ENCODE results near the gene AMMECR1. TPM values are rescaled to one million over a fixed set of nuclear protein-coding genes. Genes with fewer than 3 reads are reported as not detected.

Gene AMMECR1
- total and polyA plus RNA-seq, 2 of the 8 experiments (the other 6 are each of a cell fraction or from before 2014, with no cell fraction given): 10.2 to 21.2 TPM

GRCh38 chrX:110170029-110170428 lies 147.9 kb downstream of the AMMECR1 start:
- POLR2A ChIA-PET (ENCODE audit: partially characterized antibody): interaction anchor here (1.1 kb wide), 1 partner anchor 10 kb away, joined by 3 read pairs; no protein-coding TSS in a partner anchor
- Histone ChIP-seq H3K79me2 (ENCODE audit: control insufficient read depth in 1 of 2, insufficient read depth in 2 of 2, low read length in 2 of 2) (no peaks in the 10 kb centered on the region), H3K23ac (ENCODE audit: insufficient read length) (no peak overlapping the region), H2BK12ac (ENCODE audit: low read depth, low read length) (no peak overlapping the region), H3K18ac (ENCODE audit: extremely low read depth, low read length) (no peak overlapping the region), H2AFZ (ENCODE audit: low read length) (no peak overlapping the region), H3K56ac (replicated peaks; ENCODE audit: insufficient read length, low read depth, low read length) (no peak overlapping the region), H4K8ac (ENCODE audit: extremely low read depth, insufficient read depth, low read length) (no peak overlapping the region), H2AK5ac (ENCODE audit: low read depth, low read length) (no peak overlapping the region), H3K27ac (ENCODE audit: low read depth, low read length) (no peak overlapping the region), H4K20me1 (replicated peaks in 1 of 2; ENCODE audit: control insufficient read depth in 1 of 2, insufficient read depth in 2 of 2, low read length in 2 of 2) (peaks cover 0 to 4% of the 10 kb centered on the region in 2 experiments), H3K9me3 (ENCODE audit: insufficient read depth in 2 of 2, low read depth in 1 of 2, low read length in 1 of 2) (no peaks in the 10 kb centered on the region), H2BK15ac (ENCODE audit: low read length) (no peak overlapping the region), H3K4ac (replicated peaks; ENCODE audit: insufficient read length, low read depth, low read length) (no peak overlapping the region), H4K91ac (replicated peaks; ENCODE audit: insufficient read length, low read length) (no peak overlapping the region), H3K4me3 (ENCODE audit: extremely low read depth in 1 of 4, insufficient read depth in 2 of 4, low read depth in 3 of 4, low read length in 4 of 4) (no peak overlapping the region), H3K4me1 (replicated peaks in 1 of 4; ENCODE audit: control insufficient read depth in 3 of 4, insufficient read depth in 4 of 4, low read length in 3 of 4) (0 out of 7 replicates have a peak, but pooled peaks cover 0 to 3% (median 0%) of the 10 kb centered on the region in 4 experiments), H3K27me3 (replicated peaks in 1 of 4; ENCODE audit: control insufficient read depth in 3 of 4, extremely low read depth in 1 of 4, insufficient read depth in 3 of 4, low read length in 3 of 4) (no peaks in the 10 kb centered on the region), H4K5ac (ENCODE audit: insufficient read length, low read depth, low read length) (no peak overlapping the region), H2BK120ac (replicated peaks; ENCODE audit: low read depth, low read length) (no peak overlapping the region), H3K9ac (replicated peaks in 1 of 4; ENCODE audit: extremely low read depth in 1 of 4, low read depth in 3 of 4, low read length in 3 of 4) (no peak overlapping the region), H3K14ac (ENCODE audit: insufficient read length) (no peak overlapping the region), H3K79me1 (ENCODE audit: low read depth, low read length) (no peaks in the 10 kb centered on the region), H2BK20ac (ENCODE audit: low read length) (no peak overlapping the region), H2BK5ac (ENCODE audit: low read depth, low read length) (no peak overlapping the region), H3K36me3 (ENCODE audit: control insufficient read depth in 2 of 4, insufficient read depth in 4 of 4, low read length in 3 of 4) (no peaks in the 10 kb centered on the region), H3K4me2 (ENCODE audit: insufficient read depth in 1 of 2, low read depth in 2 of 2, low read length in 2 of 2) (no peak overlapping the region), H3K23me2 (ENCODE audit: low read depth, low read length) (no peaks in the 10 kb centered on the region)
- FAIRE-seq: no peak
- WGBS, 2 experiments (ENCODE audit: extremely low coverage in 1 of 2, insufficient coverage in 1 of 2, insufficient read length in 1 of 2, insufficient replicate concordance in 2 of 2, low coverage in 1 of 2, low lambda C conversion rate in 2 of 2, missing lambda C conversion rate in 1 of 2): 94% methylated on average over 2 of the region's 3 CpGs; no CpG with 5 or more reads in 1 of the 2 experiments
- DNase-seq (ENCODE audit: low read depth in 1 of 2, low spot score in 2 of 2): no peak
- CTCF ChIA-PET (ENCODE audit: partially characterized antibody): interaction anchor here (0.8 to 34.1 kb wide), 4 partner anchors 8 to 241 kb away, joined by 3 to 742 read pairs (median 14); no protein-coding TSS in a partner anchor
- TF ChIP-seq HDAC6 (IDR thresholded peaks at IDR 0.05; ENCODE audit: low read depth, low read length): no peak
- no peak for TF ChIP-seq ASH2L (IDR thresholded peaks at IDR 0.05; ENCODE audit: low read length)
- no peak for TF ChIP-seq KDM1A (IDR thresholded peaks at IDR 0.05; ENCODE audit: borderline replicate concordance, low read length)
- TF ChIP-seq SRF (IDR thresholded peaks at IDR 0.05; ENCODE audit: low read depth, low read length): no peak
- no peak for TF ChIP-seq CHD2 (IDR thresholded peaks at IDR 0.05; ENCODE audit: low read length)
- TF ChIP-seq TBP (IDR thresholded peaks at IDR 0.05; ENCODE audit: low read depth, low read length): no peak
- no peak for TF ChIP-seq TEAD4 (IDR thresholded peaks at IDR 0.05; ENCODE audit: low read depth, low read length)
- TF ChIP-seq RFX5 (IDR thresholded peaks at IDR 0.05; ENCODE audit: borderline replicate concordance, low read depth, low read length): no peak
- no peak for TF ChIP-seq JUN (IDR thresholded peaks at IDR 0.05; ENCODE audit: low read depth, low read length)
- TF ChIP-seq SUZ12 (IDR thresholded peaks at IDR 0.05; ENCODE audit: low read length): no peak
- TF ChIP-seq KDM4A (IDR thresholded peaks at IDR 0.05; ENCODE audit: low read depth, low read length, severe bottlenecking): no peak
- TF ChIP-seq RAD21 (IDR thresholded peaks at IDR 0.05 in 1 of 2, conservative IDR thresholded peaks at IDR 0.05 in 1 of 2; ENCODE audit: low read depth in 2 of 2, low read length in 2 of 2): no peak
- TF ChIP-seq SP2 (IDR thresholded peaks at IDR 0.05; ENCODE audit: low read length): no peak
- TF ChIP-seq FOSL1 (IDR thresholded peaks at IDR 0.05; ENCODE audit: insufficient read depth, low read depth, low read length): no peak
- no peak for TF ChIP-seq POLR2AphosphoS5 (IDR thresholded peaks at IDR 0.05; ENCODE audit: low read depth, low read length)
- TF ChIP-seq TCF12 (IDR thresholded peaks at IDR 0.05; ENCODE audit: low read depth, low read length): no peak
